ENCODE measurements around the gene PDE1A.

The PDE1A gene

DNA sequence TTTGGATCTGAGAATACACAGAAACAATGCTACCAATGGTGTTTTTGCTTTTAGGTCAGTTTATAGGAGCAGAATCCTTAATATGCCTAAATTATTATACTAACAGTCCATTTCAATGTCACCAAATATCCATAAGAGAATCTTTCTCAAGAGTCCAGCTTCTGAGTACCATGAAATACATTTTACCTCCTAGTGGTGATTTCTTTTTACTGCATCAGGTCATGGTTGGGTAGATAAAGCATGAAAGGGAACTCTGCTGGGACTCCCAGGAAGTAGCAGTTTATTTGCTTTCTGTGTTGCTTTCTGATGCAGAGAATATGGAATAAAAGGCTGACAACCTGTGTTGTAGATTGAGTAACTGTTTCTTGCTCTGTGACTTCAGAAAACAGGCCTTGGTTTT, 325.6 kb downstream of the PDE1A start:
- Mint-ChIP-seq H3K9me3 (no peaks in the 10 kb centered on the region), H3K4me1 (no peaks in the 10 kb centered on the region), H3K27me3 (no peaks in the 10 kb centered on the region), H3K36me3 (no peaks in the 10 kb centered on the region), H3K27ac (no peak overlapping the region), H3K4me3 (no peak overlapping the region)
- CTCF ChIA-PET: no interaction called here
- no peak for DNase-seq

DNA sequence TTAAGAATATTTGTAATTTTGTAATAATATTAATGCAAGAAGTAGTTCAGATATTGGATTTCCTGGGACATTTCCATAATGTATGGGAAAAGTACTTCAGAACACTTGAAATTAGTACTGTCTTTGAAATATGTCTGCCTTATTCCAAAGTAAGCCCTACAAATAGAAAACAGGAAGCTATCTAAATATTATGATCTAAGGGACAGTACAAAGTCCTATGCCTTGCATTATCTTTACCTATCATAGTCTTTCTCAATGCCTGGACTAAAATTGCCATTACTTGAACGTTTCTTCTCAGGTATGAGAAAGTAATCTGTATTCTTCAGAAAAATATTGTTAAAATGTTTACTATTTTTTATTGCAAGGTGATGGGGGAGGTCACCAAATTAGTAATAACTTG, 328.2 kb downstream of the PDE1A start:
- Mint-ChIP-seq H3K4me1 (no peaks in the 10 kb centered on the region), H3K36me3 (no peaks in the 10 kb centered on the region), H3K9me3 (no peaks in the 10 kb centered on the region), H3K27ac (no peak overlapping the region), H3K27me3 (no peaks in the 10 kb centered on the region), H3K4me3 (no peak overlapping the region)
- CTCF ChIA-PET: no interaction called here
- DNase-seq: no peak

GRCh38 chr2:182097571-182098164, 329.2 kb downstream of the PDE1A start:
- H3K4me3 Mint-ChIP-seq: no peak overlapping the region
- CTCF ChIA-PET: no interaction called here
- no peaks in the 10 kb centered on the region for H3K36me3 Mint-ChIP-seq
- H3K27me3 Mint-ChIP-seq: peaks cover 4% of the 10 kb centered on the region
- no peak for DNase-seq
- no peak overlapping the region for H3K27ac Mint-ChIP-seq
- no peaks in the 10 kb centered on the region for H3K4me1 Mint-ChIP-seq
- no peaks in the 10 kb centered on the region for H3K9me3 Mint-ChIP-seq

- H3K4me1 Mint-ChIP-seq: no peaks in the 10 kb centered on the region
- no peak overlapping the region for H3K4me3 Mint-ChIP-seq
Observed at GRCh38 chr2:182090486-182090885, 336.4 kb downstream of the PDE1A start.

More at GRCh38 chr2:182090486-182090885, 336.4 kb downstream of the PDE1A start:
- Mint-ChIP-seq H3K36me3 (no peaks in the 10 kb centered on the region), H3K27ac (no peak overlapping the region), H3K9me3 (no peaks in the 10 kb centered on the region), H3K27me3 (peaks cover 7% of the 10 kb centered on the region)
- CTCF ChIA-PET: no interaction called here
- no peak for DNase-seq

Data from activated naive CD4-positive, alpha-beta T cell treated with anti-CD3 and anti-CD28 coated beads, Interleukin-2, amount 10 ng/mL, durations not matched to agents 7 days and 5 days (primary cell).